HG03175 (cell line): Measurements from ENCODE around the gene PTX4.
"Not testable (repeated sequence)": the region's sequence is repeated elsewhere in the genome, so short reads cannot be mapped to it uniquely, and the experiment has no call there.

Experiments
- ATAC-seq: cut with Tn5 transposase; IDR thresholded peaks from one replicate; pipeline ENCODE4 v1.9.1; 2021; ENCODE audit warnings: mild to moderate bottlenecking, moderate library complexity; ENCODE audit not compliant: unreplicated experiment

The PTX4 gene

GRCh38 chr16:1486551-1487390, 2.0 kb downstream of the PTX4 start:
- ATAC-seq, result no peak

DNA sequence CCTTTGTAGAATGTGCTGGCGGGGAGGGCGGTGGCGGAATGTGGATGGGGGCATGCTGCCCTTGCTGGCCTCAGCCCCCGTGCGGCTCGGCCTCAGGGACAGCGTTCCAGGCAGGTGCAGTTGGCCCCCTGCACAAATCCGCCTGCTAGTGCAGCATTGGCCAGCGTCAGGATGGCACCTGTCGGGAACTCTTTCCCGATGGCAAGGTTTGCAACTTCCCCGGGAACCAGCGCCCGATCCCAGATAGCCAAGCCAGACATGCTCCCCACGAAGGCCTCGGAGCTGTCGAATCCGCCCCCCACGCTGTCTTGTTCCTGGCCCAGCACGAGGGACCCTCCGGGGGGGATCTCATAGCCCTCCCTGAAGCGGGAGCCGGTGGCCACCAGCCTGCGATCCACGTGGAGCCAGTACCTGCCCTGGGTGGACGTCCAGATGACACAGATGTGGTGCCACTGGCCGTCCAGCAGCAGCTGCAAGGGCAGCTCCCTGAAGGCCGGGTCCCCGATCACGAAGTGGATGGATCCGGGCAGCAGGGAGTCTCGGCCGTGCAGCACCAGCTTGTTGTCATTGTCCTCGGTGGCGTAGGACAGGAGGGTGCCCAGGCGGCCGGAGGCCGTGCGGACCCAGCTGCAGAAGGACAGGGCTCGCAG, 2.8 kb downstream of the PTX4 start:
- no peak for ATAC-seq

- no peak for ATAC-seq
Observed at GRCh38 chr16:1481906-1482835, 6.6 kb downstream of the PTX4 start.

GRCh38 chr16:1478937-1479336, 9.8 kb downstream of the PTX4 start:
- not testable (repeated sequence) for ATAC-seq

GRCh38 chr16:1477033-1477432, 11.7 kb downstream of the PTX4 start:
- ATAC-seq, result no peak

GRCh38 chr16:1475552-1476114, 13.1 kb downstream of the PTX4 start:
- no peak for ATAC-seq

- peak; percentile 82 for ATAC-seq
Observed at GRCh38 chr16:1474796-1475551, 13.8 kb downstream of the PTX4 start, which contains the start of gene CLCN7. Gene CLCN7 (minus strand): TSS chr16:1475028. CDS start chr16:1474974, 54 bp downstream.

DNA sequence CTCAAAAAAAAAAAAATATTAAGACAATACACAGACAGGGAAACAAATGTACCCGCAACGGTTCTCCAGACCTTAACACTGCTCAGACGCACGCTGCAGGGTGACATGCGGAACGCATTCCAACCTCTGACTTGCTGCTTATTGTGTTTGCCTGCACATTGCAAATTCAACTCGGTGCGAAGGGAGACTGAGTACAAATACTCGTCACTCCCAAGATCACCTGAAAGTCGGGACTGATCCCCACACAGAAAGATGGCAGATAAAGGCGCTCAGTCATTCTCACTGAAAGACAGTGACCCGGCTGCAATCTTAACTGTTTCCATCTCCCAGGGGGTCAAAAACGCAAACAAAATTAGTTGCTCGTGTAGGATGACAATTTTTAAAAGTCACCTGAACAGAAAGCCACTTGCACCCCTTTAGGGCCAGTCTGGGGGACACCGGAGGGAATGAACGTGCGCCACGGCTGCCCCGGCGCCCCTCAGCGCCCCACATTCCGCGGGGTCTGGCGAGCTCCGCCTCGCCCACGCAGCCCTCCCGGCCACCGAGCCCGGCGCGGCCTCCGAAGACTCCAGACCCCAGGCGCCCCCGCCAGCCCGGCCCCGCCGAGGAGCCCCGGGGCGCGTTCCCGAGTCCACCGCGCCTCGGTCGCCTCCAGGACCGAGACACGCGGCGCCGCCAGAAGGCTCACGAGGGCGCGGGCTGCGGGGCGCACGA, 14.5 kb downstream of the PTX4 start:
- ATAC-seq, result peak; percentile 9

DNA sequence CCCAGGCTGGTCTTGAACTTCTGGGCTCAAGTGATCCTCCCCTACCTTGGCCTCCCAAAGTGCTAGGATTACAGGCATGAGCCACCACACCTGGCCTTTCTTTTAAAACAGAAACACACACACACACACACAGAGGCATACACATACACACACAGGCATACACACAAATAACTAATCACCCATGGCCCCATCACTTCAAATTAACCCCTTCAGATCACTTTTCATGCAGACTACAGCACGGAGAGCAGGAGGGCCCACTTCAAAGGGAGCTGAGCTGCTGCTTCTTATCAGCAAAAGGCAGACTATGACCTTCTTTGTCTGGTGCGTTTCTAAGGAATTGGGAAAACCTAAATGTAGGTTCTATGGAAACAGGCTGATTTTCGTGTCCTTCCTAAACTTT, 15.8 kb downstream of the PTX4 start:
- ATAC-seq, result no peak

- ATAC-seq, result no peak
Observed at GRCh38 chr16:1471569-1472194, 17.1 kb downstream of the PTX4 start.

DNA sequence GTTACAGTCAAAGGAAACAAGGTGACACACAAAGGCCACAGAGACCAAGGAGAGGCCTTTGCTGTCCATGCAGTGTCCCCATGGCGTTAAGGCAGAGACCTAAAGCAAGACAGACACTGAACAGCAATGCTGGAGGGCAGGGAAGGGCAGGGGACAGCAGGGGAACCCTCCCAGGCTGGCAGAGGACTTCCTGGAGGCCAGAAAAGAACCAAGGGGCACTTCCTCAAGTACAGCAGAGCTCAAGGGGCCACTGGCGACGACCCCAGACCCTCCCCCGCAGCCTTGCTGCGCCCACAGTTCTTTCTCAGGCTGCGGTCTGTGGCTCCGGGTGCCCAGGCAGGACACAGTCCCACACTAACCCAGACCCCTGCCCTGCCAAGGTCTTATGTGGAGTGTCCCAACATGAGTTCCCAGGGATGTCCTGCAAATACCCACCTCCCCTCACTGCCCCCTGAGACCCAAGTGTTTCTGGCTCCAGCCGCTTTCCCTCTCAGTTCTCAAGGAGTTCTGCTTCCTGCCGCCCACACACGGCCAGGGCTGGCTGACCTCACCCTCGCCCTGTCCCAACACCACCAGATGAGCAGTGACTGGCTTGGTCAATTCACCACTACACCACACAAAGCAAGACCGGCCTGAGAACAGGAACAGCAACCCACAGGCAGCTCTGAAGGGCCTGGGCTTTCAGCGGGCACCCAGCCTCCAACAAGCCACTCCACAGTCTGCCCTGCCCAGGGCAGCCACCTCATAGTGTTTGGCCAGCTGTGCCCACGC, 18.1 kb downstream of the PTX4 start:
- no peak for ATAC-seq

DNA sequence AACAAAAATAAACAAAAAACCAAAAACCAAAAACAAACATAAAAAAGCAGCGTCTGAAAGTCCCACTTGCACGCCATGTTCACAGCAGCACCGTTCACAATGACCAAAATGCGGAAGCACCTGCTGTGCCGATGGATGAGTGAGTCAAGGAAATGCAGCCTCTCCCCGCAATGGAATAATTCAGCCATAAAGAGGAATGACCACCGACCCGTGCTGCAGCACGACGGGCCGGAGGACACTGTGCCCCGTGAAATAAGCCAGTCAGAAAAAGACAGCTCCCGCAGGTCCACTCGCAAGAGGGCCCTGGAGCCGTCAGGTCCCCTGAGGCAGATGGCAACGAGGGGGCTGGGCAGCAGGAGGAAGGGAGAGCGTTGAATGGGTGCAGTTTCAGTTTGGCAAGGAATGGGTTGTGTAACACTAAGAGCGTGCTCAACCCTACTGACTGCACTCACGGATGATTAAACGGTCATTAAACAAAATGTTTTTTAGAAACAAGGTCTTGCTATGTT, 19.0 kb downstream of the PTX4 start:
- peak; percentile 44 for ATAC-seq

GRCh38 chr16:1469141-1469540, 19.6 kb downstream of the PTX4 start:
- ATAC-seq, result not testable (repeated sequence)

DNA sequence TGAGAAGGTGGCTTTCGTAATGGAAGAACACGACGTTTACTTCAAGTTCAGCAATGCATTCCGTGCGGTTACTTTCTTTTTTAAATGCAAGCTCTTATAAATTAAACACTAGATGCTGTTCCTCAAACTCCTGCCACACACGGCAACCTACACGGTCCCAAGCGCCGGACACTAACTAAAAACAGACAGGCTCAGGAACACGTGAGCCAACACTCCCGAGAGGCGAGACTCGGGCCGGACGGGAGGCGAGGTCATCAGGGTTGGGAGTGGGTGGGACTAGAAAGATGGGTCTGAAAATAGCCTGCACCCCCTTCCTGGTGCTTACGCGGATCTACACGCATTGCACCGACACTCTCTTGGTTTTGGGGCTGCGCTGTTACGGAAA, 20.3 kb downstream of the PTX4 start:
- no peak for ATAC-seq

- ATAC-seq, result no peak
Observed at GRCh38 chr16:1466968-1467521, 21.7 kb downstream of the PTX4 start.

GRCh38 chr16:1466054-1466453, 22.7 kb downstream of the PTX4 start:
- ATAC-seq, result no peak

- no peak for ATAC-seq
Observed at GRCh38 chr16:1465567-1465915, 23.2 kb downstream of the PTX4 start.
